ENCODE data around the gene PRKAB1.

GRCh38 chr12:119665164-119665929 lies 2.6 kb upstream of the PRKAB1 start:
- TF ChIP-seq CTCF (IDR thresholded peaks at IDR 0.05) = no peak
- TF ChIP-seq POLR2A (IDR thresholded peaks at IDR 0.05) = no peak

All from lower leg skin (tissue), 3 donors.